Stomach (tissue), 4 donors: Measurements from ENCODE around the gene DLL3.

Source experiments
- EP300 ChIP-seq: sonication (generic); formaldehyde crosslinking; IDR thresholded peaks from one replicate; pipeline ENCODE4 v1.6.1; 2017; ENCODE audit warnings: antibody characterized with exemption
- POLR2A ChIP-seq, 4 donors: fragments of 450-650 bp; IDR thresholded peaks; one replicate each; pipeline ENCODE4 v1.6.1; 2016; ENCODE audit warnings: antibody characterized with exemption in 4 of 4, control low read depth in 2 of 4, mild to moderate bottlenecking in 1 of 4, moderate library complexity in 1 of 4
- TF ChIP-seq, protein P1 (sequence below), 7 experiments: fragments of 450-650 bp in 4 of 7; fragments of 200-600 bp in 3 of 7; sonication (generic) in 3 of 7; IDR thresholded peaks; one replicate each; pipeline ENCODE4 v1.5.1; 2016 to 2019; ENCODE audit warnings: antibody characterized with exemption in 7 of 7, control low read depth in 2 of 7, mild to moderate bottlenecking in 1 of 7

- TF ChIP-seq, protein P1, sequence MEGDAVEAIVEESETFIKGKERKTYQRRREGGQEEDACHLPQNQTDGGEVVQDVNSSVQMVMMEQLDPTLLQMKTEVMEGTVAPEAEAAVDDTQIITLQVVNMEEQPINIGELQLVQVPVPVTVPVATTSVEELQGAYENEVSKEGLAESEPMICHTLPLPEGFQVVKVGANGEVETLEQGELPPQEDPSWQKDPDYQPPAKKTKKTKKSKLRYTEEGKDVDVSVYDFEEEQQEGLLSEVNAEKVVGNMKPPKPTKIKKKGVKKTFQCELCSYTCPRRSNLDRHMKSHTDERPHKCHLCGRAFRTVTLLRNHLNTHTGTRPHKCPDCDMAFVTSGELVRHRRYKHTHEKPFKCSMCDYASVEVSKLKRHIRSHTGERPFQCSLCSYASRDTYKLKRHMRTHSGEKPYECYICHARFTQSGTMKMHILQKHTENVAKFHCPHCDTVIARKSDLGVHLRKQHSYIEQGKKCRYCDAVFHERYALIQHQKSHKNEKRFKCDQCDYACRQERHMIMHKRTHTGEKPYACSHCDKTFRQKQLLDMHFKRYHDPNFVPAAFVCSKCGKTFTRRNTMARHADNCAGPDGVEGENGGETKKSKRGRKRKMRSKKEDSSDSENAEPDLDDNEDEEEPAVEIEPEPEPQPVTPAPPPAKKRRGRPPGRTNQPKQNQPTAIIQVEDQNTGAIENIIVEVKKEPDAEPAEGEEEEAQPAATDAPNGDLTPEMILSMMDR (IDR thresholded peaks at IDR 0.05) = no peak
- no peak for TF ChIP-seq POLR2A (IDR thresholded peaks at IDR 0.05)
- no peak for TF ChIP-seq EP300
Measured at GRCh38 chr19:39481229-39481545, 17.6 kb upstream of the DLL3 start.
